BLaER1 treated with 17β-estradiol and CSF1 and Interleukin-3, amounts not matched to agents 10 nM and 100 nM (cell line): Measurements from ENCODE around the gene BCL11A.

ENCODE experiments used
- H3K27ac ChIP-seq, 11 experiments: shearing (Covaris generic); formaldehyde crosslinking; 2 replicates each; pipeline ENCODE4 v1.8.1; 2022
- H3K27me3 ChIP-seq, 11 experiments: shearing (Covaris generic); formaldehyde crosslinking; 2 replicates each; pipeline ENCODE4 v1.8.1; 2022
- H3K36me3 ChIP-seq, 11 experiments: shearing (Covaris generic); formaldehyde crosslinking; 2 replicates each; pipeline ENCODE4 v1.8.1; 2022
- H3K4me1 ChIP-seq, 10 experiments: shearing (Covaris generic); formaldehyde crosslinking; 2 replicates each; pipeline ENCODE4 v1.8.1; 2022
- H3K4me2 ChIP-seq, 11 experiments: shearing (Covaris generic); formaldehyde crosslinking; 2 replicates each; pipeline ENCODE4 v1.8.1; 2022
- H3K4me3 ChIP-seq, 10 experiments: shearing (Covaris generic); formaldehyde crosslinking; 2 replicates each; pipeline ENCODE4 v1.8.1; 2022
- H3K9ac ChIP-seq, 11 experiments: shearing (Covaris generic); formaldehyde crosslinking; 2 replicates each; pipeline ENCODE4 v1.8.1; 2022
- H3K9me3 ChIP-seq, 11 experiments: shearing (Covaris generic); formaldehyde crosslinking; replicated peaks in 1 of 11; 2 replicates each; pipeline ENCODE4 v1.8.1; 2022
- H4K20me1 ChIP-seq, 11 experiments: shearing (Covaris generic); formaldehyde crosslinking; 2 replicates each; pipeline ENCODE4 v1.8.1; 2022
- Cebpa-rat ChIP-seq, 11 experiments: shearing (Covaris generic); IDR thresholded peaks; 2 replicates each; pipeline ENCODE4 v1.8.1; 2022

BCL11A gene

DNA sequence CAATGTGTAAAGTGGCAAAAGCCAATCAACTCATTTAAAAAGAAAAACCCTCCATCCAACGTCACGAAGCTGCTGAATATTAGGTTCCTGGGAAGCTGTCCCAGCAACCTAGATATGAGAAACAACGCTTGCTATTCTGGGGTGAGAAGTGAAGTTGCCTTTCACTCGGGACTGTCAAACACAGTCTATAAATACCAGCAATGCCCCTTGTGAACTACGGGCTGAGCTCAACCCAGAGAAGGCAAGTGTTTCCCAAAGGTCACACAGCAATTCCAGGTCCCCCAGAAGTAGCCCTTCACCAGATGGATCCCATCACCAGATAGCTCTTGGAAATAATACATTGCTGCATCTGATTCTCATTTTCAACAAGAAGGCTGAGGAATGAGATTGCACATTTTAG lies 67.9 kb downstream of the BCL11A start:
- peak overlapping the region; percentile 43 to 89 (median 74) for H3K4me2 ChIP-seq
- peaks cover 60 to 93% (median 71%) of the 10 kb centered on the region in 10 experiments for H3K4me1 ChIP-seq
- no peak for TF ChIP-seq Cebpa-rat (IDR thresholded peaks at IDR 0.05)
- H3K9ac ChIP-seq, result peak overlapping the region in 2 of 11 experiments; percentile 12 to 61; a peak in 3 of 22 replicates
- peaks cover 0 to 99% (median 52%) of the 10 kb centered on the region in 11 experiments; a peak in 15 of 22 replicates for H3K36me3 ChIP-seq
- peaks cover 0 to 75% (median 10%) of the 10 kb centered on the region in 11 experiments; a peak in 9 of 22 replicates for H4K20me1 ChIP-seq
- H3K27ac ChIP-seq, result peak overlapping the region in 8 of 11 experiments; percentile 15 to 75 (median 53); a peak in 14 of 22 replicates
- H3K9me3 ChIP-seq, result peaks cover 0 to 6% (median 0%) of the 10 kb centered on the region in 11 experiments; a peak in 1 of 22 replicates
- no peaks in the 10 kb centered on the region for H3K27me3 ChIP-seq
- H3K4me3 ChIP-seq, result no peak overlapping the region

DNA sequence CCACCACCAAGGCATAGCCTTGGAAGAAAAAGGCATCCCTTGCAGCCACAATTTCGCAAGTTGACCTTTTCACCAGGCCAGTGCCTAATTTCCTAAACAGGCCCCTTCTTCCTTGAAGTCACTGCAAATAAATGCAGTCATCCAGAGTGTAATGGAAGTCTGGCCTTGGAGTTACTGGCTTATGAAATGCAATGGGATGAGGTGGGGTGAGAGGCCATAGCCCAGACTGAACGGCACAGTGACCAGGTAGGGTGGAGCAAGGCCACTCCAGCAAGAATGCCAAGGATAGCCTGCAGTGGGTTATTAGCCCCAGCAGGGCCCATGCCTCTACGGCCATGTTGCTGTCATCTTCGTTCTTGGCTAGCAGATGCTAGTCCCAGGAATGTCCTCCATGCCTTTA lies 68.4 kb downstream of the BCL11A start:
- H3K9ac ChIP-seq, result peak overlapping the region in 5 of 11 experiments; percentile 30 to 61 (median 52); a peak in 6 of 22 replicates
- H3K4me3 ChIP-seq, result peak overlapping the region in 2 of 10 experiments; percentile 8 to 9; a peak in 1 of 20 replicates
- H3K4me2 ChIP-seq, result peak overlapping the region; percentile 43 to 89 (median 74)
- peak overlapping the region in 8 of 11 experiments; percentile 15 to 75 (median 53); a peak in 15 of 22 replicates for H3K27ac ChIP-seq
- peaks cover 60 to 90% (median 69%) of the 10 kb centered on the region in 10 experiments for H3K4me1 ChIP-seq
- H4K20me1 ChIP-seq, result peaks cover 0 to 70% (median 5%) of the 10 kb centered on the region in 11 experiments; a peak in 9 of 22 replicates
- peaks cover 0 to 6% (median 0%) of the 10 kb centered on the region in 11 experiments; a peak in 1 of 22 replicates for H3K9me3 ChIP-seq
- H3K36me3 ChIP-seq, result peaks cover 0 to 98% (median 54%) of the 10 kb centered on the region in 11 experiments; a peak in 15 of 22 replicates
- TF ChIP-seq Cebpa-rat (IDR thresholded peaks at IDR 0.05), result no peak
- no peaks in the 10 kb centered on the region for H3K27me3 ChIP-seq

DNA sequence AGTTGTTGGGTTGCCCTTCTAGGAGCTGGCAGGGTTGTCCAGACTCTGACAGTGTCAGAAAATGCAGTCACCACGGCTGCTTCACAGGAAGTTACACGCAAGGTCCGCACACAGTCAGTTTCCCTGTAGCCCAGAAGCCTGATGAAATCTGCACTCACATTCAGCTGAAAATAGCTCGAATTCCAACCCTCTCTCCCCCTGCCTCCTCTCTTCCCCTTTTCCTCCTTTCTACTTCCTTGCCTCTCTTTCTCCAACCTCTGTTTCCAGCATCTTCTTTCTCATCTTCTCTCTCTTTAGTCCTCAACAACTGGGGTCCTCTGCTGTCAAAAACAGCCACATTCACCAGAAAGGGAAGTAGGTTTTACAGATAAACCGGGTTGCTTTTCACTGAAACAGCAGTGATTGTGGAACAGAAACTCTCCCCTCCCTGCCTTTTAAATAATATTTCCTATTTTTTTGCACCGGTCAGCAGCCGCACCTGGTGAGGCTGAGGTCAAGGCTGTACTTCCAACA lies 69.3 kb downstream of the BCL11A start:
- Histone ChIP-seq H3K9me3 (peaks cover 0 to 6% (median 0%) of the 10 kb centered on the region in 11 experiments; a peak in 1 of 22 replicates), H3K4me1 (peaks cover 60 to 83% (median 66%) of the 10 kb centered on the region in 10 experiments), H3K27me3 (no peaks in the 10 kb centered on the region), H4K20me1 (peaks cover 0 to 63% (median 0%) of the 10 kb centered on the region in 11 experiments; a peak in 7 of 22 replicates), H3K9ac (peak overlapping the region; percentile 3 to 61 (median 33); a peak in 14 of 22 replicates), H3K36me3 (peaks cover 0 to 97% (median 62%) of the 10 kb centered on the region in 11 experiments; a peak in 15 of 22 replicates), H3K27ac (peak overlapping the region in 10 of 11 experiments; percentile 23 to 75 (median 54); a peak in 20 of 22 replicates), H3K4me3 (peak overlapping the region in 5 of 10 experiments; percentile 6 to 49 (median 22); a peak in 4 of 20 replicates), H3K4me2 (peak overlapping the region; percentile 43 to 89 (median 74))
- no peak for TF ChIP-seq Cebpa-rat (IDR thresholded peaks at IDR 0.05)

DNA sequence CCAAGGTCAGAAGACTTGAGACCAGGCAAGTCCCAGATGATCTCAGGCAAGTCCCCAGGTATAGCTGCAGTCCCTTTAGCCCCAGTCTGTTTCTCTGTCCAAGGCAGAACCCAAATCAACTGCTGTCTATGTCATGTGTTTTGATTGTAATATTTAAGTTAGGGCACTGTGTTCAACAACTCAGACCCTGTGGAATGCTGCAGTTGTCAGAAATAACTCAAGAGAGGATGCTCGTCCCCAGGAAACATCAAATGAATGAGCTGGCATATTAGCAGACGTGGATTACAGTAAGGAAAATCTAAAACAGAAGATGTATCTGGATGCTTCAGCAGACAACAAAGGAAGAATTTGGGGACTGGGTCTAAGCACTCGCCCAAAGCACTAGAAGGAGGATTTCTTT lies 70.1 kb downstream of the BCL11A start:
- H3K4me2 ChIP-seq, result peak overlapping the region; percentile 35 to 89 (median 74); a peak in 20 of 22 replicates
- peaks cover 0 to 97% (median 66%) of the 10 kb centered on the region in 11 experiments; a peak in 15 of 22 replicates for H3K36me3 ChIP-seq
- H3K4me1 ChIP-seq, result peaks cover 60 to 84% (median 68%) of the 10 kb centered on the region in 10 experiments
- peak overlapping the region in 1 of 10 experiments; percentile 49; a peak in 2 of 20 replicates for H3K4me3 ChIP-seq
- H3K9ac ChIP-seq, result peak overlapping the region in 5 of 11 experiments; percentile 4 to 61 (median 52); a peak in 7 of 22 replicates
- no peaks in the 10 kb centered on the region for H3K27me3 ChIP-seq
- peaks cover 0 to 58% (median 3%) of the 10 kb centered on the region in 11 experiments; a peak in 8 of 22 replicates for H4K20me1 ChIP-seq
- no peak for TF ChIP-seq Cebpa-rat (IDR thresholded peaks at IDR 0.05)
- peaks cover 0 to 6% (median 0%) of the 10 kb centered on the region in 11 experiments; a peak in 1 of 22 replicates for H3K9me3 ChIP-seq
- peak overlapping the region in 9 of 11 experiments; percentile 32 to 75 (median 59); a peak in 16 of 22 replicates for H3K27ac ChIP-seq

DNA sequence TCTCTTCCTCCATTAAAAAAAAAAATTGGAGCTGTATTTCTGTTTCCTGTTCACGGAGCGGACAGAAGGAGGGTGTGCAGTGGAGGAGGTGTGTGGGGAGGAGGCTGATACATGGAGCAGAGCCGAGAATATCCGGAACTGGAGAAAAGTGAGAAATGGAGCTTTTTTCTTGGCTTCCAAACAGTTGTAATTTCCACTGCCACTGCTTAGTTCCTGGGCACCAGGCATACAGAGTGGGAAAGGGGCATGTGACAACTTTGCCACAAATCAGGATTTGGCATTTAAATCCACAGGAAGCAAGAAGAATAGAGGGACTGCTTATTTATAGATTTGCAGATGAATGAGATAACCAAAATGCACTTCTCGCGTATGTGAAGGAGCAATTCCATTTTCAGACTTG lies 71.2 kb downstream of the BCL11A start:
- Histone ChIP-seq H3K4me3 (peak overlapping the region in 1 of 10 experiments; percentile 19; a peak in 1 of 20 replicates), H3K27me3 (no peaks in the 10 kb centered on the region), H4K20me1 (peaks cover 0 to 58% (median 3%) of the 10 kb centered on the region in 11 experiments; a peak in 8 of 22 replicates), H3K36me3 (peaks cover 0 to 97% (median 65%) of the 10 kb centered on the region in 11 experiments; a peak in 15 of 22 replicates), H3K4me1 (peaks cover 60 to 82% (median 69%) of the 10 kb centered on the region in 10 experiments), H3K27ac (peak overlapping the region in 7 of 11 experiments; percentile 24 to 75 (median 48); a peak in 10 of 22 replicates), H3K9me3 (no peaks in the 10 kb centered on the region), H3K9ac (0 out of 22 replicates have a peak overlapping the region, but pooled peaks of 2 of the 11 experiments have one; percentile 17 to 28), H3K4me2 (peak overlapping the region; percentile 35 to 89 (median 74))
- TF ChIP-seq Cebpa-rat (IDR thresholded peaks at IDR 0.05), result no peak

DNA sequence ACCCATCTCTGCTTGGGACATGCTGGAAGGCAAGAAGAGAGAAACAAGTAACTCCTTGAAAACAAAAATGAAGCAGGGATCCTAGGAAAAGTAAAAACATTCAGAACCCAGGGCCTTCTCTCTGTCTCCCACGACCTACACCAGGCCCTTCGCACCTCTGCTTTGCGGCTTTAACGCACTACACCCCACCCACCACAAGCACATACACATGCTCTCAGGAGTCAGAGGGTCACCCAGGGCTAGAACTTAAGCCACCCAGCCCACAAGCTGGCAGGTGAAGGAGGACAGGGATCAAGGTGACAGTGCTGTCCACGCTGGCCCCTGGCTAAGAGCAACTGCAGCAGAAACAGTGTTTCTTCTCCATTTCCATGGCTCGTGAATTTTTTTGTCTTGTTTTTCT lies 72.2 kb downstream of the BCL11A start:
- no peak for TF ChIP-seq Cebpa-rat (IDR thresholded peaks at IDR 0.05)
- peaks cover 0 to 97% (median 59%) of the 10 kb centered on the region in 11 experiments; a peak in 16 of 22 replicates for H3K36me3 ChIP-seq

DNA sequence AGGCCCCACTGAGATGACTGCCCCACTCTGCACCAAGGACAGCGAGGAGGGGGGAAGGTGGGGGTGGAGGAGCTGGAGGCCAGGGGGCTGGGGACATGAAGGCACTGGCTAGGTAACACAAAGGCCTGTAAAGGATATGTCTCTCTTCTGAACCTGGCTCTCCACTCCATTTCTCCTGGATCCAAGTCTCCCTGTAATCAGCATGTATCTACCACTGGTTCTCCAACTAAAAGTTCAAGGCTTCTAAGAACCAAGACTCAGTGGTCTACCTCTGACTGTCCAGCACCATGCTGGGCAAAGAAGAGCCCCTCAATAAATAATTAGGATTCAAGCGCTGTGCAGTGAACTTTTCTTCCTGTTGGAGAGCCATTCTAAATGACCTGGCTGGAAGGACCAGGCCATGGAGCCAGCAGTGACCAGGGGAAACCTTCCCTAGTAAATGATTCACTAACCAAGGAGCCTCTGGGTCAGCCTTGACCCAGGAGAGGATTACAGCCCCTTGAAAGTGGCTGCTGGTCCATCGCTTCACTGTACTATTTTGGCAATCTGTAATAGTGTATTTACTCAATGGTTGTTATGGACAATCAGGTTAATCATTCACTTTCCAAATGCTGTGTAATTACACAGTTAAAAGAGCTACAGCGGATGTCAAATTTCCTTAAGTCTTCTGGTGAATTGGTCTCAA lies 73.2 kb downstream of the BCL11A start:
- TF ChIP-seq Cebpa-rat (IDR thresholded peaks at IDR 0.05), result no peak
- H3K9me3 ChIP-seq, result no peaks in the 10 kb centered on the region
- H3K9ac ChIP-seq, result no peak overlapping the region
- peak overlapping the region in 2 of 11 experiments; percentile 12 to 48; a peak in 2 of 22 replicates for H3K27ac ChIP-seq
- H3K4me3 ChIP-seq, result no peak overlapping the region
- H3K4me2 ChIP-seq, result peak overlapping the region in 1 of 11 experiments; percentile 79; a peak in 1 of 22 replicates
- peaks cover 0 to 56% (median 3%) of the 10 kb centered on the region in 11 experiments; a peak in 8 of 22 replicates for H4K20me1 ChIP-seq
- peaks cover 40 to 72% (median 50%) of the 10 kb centered on the region in 10 experiments for H3K4me1 ChIP-seq
- H3K36me3 ChIP-seq, result peaks cover 0 to 97% (median 64%) of the 10 kb centered on the region in 11 experiments; a peak in 16 of 22 replicates
- no peaks in the 10 kb centered on the region for H3K27me3 ChIP-seq

More for the DNA sequence above, 72.2 kb downstream of the BCL11A start:
- peak overlapping the region in 7 of 11 experiments; percentile 9 to 75 (median 48); a peak in 6 of 22 replicates for H3K27ac ChIP-seq
- H3K9me3 ChIP-seq, result no peaks in the 10 kb centered on the region
- peaks cover 0 to 56% (median 3%) of the 10 kb centered on the region in 11 experiments; a peak in 8 of 22 replicates for H4K20me1 ChIP-seq
- 0 out of 22 replicates have a peak overlapping the region, but pooled peaks of 1 of the 11 experiments have one; percentile 17 for H3K9ac ChIP-seq
- H3K4me1 ChIP-seq, result peaks cover 50 to 82% (median 60%) of the 10 kb centered on the region in 10 experiments
- peak overlapping the region in 5 of 11 experiments; percentile 74 to 89 (median 79); a peak in 12 of 22 replicates for H3K4me2 ChIP-seq
- no peak overlapping the region for H3K4me3 ChIP-seq
- H3K27me3 ChIP-seq, result no peaks in the 10 kb centered on the region
